SK-N-SH treated with all-trans-retinoic acid at 6 μM for 48 hours (cell line): ENCODE measurements around the gene RAB15.

Experiments
- ARNTL ChIP-seq: fragments of 450-650 bp; formaldehyde crosslinking; IDR thresholded peaks from 2 replicates; pipeline ENCODE4 v1.5.0; 2020; ENCODE audit warnings: low read depth, mild to moderate bottlenecking, moderate library complexity, borderline replicate concordance
- CREB5 ChIP-seq: fragments of 250-450 bp; sonication (Bioruptor Pico); IDR thresholded peaks from 2 replicates; pipeline ENCODE4 v1.5.1; 2020; ENCODE audit warnings: low read depth, mild to moderate bottlenecking, moderate library complexity
- ESRRG ChIP-seq: fragments of 250-450 bp; sonication (Bioruptor Pico); IDR thresholded peaks from 2 replicates; pipeline ENCODE4 v1.6.1; 2021; ENCODE audit warnings: mild to moderate bottlenecking
- GLIS3 ChIP-seq: fragments of 250-450 bp; sonication (Bioruptor Pico); IDR thresholded peaks from 2 replicates; pipeline ENCODE4 v1.5.0; 2020; ENCODE audit warnings: mild to moderate bottlenecking, moderate library complexity
- OSR1 ChIP-seq: fragments of 250-450 bp; sonication (Bioruptor Pico); IDR thresholded peaks from 2 replicates; pipeline ENCODE4 v1.8.0; 2022; ENCODE audit warnings: moderate library complexity, mild to moderate bottlenecking, inconsistent platforms
- PATZ1 ChIP-seq: fragments of 250-450 bp; sonication (Bioruptor Pico); IDR thresholded peaks from 2 replicates; pipeline ENCODE4 v1.8.0; 2020; ENCODE audit warnings: mild to moderate bottlenecking, moderate library complexity, borderline replicate concordance
- POU6F1 ChIP-seq: fragments of 250-450 bp; sonication (Bioruptor Pico); IDR thresholded peaks from 2 replicates; pipeline ENCODE4 v1.8.0; 2021; ENCODE audit warnings: low read depth, mild to moderate bottlenecking, moderate library complexity, borderline replicate concordance
- PPARA ChIP-seq: fragments of 250-450 bp; sonication (Bioruptor Pico); IDR thresholded peaks from 2 replicates; pipeline ENCODE4 v1.5.0; 2020; ENCODE audit warnings: mild to moderate bottlenecking, borderline replicate concordance
- TCF4 ChIP-seq: fragments of 250-450 bp; sonication (Bioruptor Pico); IDR thresholded peaks from 2 replicates; pipeline ENCODE4 v1.8.0; 2021; ENCODE audit warnings: mild to moderate bottlenecking, moderate library complexity, borderline replicate concordance
- ZFP30 ChIP-seq: fragments of 450-650 bp; formaldehyde crosslinking; IDR thresholded peaks from 2 replicates; pipeline ENCODE4 v1.5.0; 2022; ENCODE audit warnings: mild to moderate bottlenecking, moderate library complexity
- ZNF8 ChIP-seq: fragments of 450-650 bp; formaldehyde crosslinking; IDR thresholded peaks from 2 replicates; pipeline ENCODE4 v1.5.0; 2020; ENCODE audit warnings: mild to moderate bottlenecking, moderate library complexity

- TF ChIP-seq ZNF8 (CRISPR knock-in tag) = no peak
- TF ChIP-seq ARNTL (CRISPR knock-in tag) = no peak
- no peak for TF ChIP-seq CREB5 (CRISPR knock-in tag)
- no peak for TF ChIP-seq ESRRG (CRISPR knock-in tag)
- no peak for TF ChIP-seq PPARA (CRISPR knock-in tag)
- no peak for TF ChIP-seq OSR1 (CRISPR knock-in tag)
- TF ChIP-seq TCF4 = no peak
- no peak for TF ChIP-seq ZFP30
- TF ChIP-seq PATZ1 (CRISPR knock-in tag) = no peak
- TF ChIP-seq POU6F1 (CRISPR knock-in tag) = no peak
- no peak for TF ChIP-seq GLIS3 (CRISPR knock-in tag)
Observed at GRCh38 chr14:65007202-65007601, 35.1 kb upstream of the RAB15 start.
